Parathyroid adenoma (tissue), 2 donors: ENCODE data around the gene FAM50B.

Experiments
- H2AFZ ChIP-seq: fragments of 300-600 bp; sonication (generic); one replicate; pipeline ENCODE4 v1.7.0; 2017; ENCODE audit warnings: antibody characterized with exemption, mild to moderate bottlenecking
- H3K27ac ChIP-seq: fragments of 300-600 bp; sonication (generic); one replicate; pipeline ENCODE4 v1.7.0; 2017
- H3K27me3 ChIP-seq: fragments of 300-600 bp; sonication (generic); one replicate; pipeline ENCODE4 v1.7.0; 2017; ENCODE audit warnings: low read length; ENCODE audit not compliant: control insufficient read depth, insufficient read depth
- H3K36me3 ChIP-seq: fragments of 300-600 bp; sonication (generic); one replicate; pipeline ENCODE4 v1.7.0; 2017; ENCODE audit warnings: low read length; ENCODE audit not compliant: control insufficient read depth, insufficient read depth
- H3K4me1 ChIP-seq: fragments of 300-600 bp; sonication (generic); one replicate; pipeline ENCODE4 v1.7.0; 2017; ENCODE audit warnings: control low read depth
- H3K4me2 ChIP-seq: fragments of 300-600 bp; sonication (generic); one replicate; pipeline ENCODE4 v1.7.0; 2017; ENCODE audit warnings: low read length
- H3K4me3 ChIP-seq: fragments of 300-600 bp; sonication (generic); one replicate; pipeline ENCODE4 v1.7.0; 2017; ENCODE audit warnings: low read depth, low read length
- H3K79me2 ChIP-seq: fragments of 300-600 bp; sonication (generic); one replicate; pipeline ENCODE4 v1.7.0; 2017; ENCODE audit warnings: control low read depth
- H3K9ac ChIP-seq: fragments of 300-600 bp; sonication (generic); one replicate; pipeline ENCODE4 v1.7.0; 2017; ENCODE audit warnings: mild to moderate bottlenecking
- H3K9me3 ChIP-seq: fragments of 300-600 bp; sonication (generic); one replicate; pipeline ENCODE4 v1.7.0; 2017; ENCODE audit warnings: low read length; ENCODE audit not compliant: control insufficient read depth
- TF ChIP-seq, protein P1 (sequence below): fragments of 300-600 bp; sonication (generic); IDR thresholded peaks from one replicate; pipeline ENCODE4 v1.7.0; 2017; ENCODE audit warnings: antibody characterized with exemption, mild to moderate bottlenecking
- donor health status: primary hyperparathyroidism.

The FAM50B gene

DNA sequence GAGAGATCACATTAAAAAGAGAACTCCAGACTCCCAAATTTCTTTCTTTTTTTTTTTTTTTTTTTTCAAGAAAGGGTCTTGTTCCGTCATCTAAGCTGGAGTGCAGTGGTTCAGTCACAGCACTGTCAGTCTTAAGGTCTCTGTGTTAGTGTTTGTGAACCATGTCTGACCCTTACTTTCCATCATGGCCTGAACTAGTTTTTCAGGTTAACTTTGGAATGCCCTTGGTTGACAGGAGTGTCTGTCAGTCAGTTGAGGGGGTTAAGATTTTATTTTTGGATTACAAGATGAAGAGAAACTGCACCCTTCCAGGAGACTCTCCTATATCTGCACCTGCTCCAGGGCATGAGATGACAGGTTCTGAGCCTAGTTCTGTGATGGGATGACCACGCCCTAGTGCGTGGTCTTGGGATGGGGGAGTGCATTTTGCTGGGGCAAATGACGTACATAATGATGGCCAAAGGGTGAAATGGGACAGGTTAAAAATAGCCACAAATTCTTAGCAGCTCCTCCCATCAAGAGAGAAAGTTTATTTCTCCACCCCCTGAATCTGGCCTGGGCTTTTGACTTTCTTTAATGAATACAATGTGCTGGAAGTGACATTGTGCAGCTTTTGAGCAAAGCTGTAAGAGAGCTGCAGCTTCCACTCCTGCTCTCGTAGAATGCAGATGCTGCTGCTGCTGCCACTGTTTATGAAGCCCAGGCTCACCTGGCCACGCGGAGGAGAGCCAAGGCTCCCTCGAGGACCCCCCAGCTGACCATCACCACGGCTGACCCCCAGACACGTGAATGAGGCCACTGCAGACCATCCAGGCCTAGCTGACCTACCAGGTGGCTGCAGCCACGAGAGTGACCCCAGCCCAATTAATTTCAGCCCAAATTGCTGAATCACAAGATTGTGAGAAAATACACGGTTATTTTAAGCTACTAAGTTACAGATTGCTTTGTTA lies 29.7 kb upstream of the FAM50B start:
- no peak overlapping the region for H3K4me3 ChIP-seq
- H3K27ac ChIP-seq = no peak overlapping the region
- H3K9ac ChIP-seq = no peak overlapping the region
- no peaks in the 10 kb centered on the region for H3K27me3 ChIP-seq
- H3K4me1 ChIP-seq = no peaks in the 10 kb centered on the region
- TF ChIP-seq, protein P1, sequence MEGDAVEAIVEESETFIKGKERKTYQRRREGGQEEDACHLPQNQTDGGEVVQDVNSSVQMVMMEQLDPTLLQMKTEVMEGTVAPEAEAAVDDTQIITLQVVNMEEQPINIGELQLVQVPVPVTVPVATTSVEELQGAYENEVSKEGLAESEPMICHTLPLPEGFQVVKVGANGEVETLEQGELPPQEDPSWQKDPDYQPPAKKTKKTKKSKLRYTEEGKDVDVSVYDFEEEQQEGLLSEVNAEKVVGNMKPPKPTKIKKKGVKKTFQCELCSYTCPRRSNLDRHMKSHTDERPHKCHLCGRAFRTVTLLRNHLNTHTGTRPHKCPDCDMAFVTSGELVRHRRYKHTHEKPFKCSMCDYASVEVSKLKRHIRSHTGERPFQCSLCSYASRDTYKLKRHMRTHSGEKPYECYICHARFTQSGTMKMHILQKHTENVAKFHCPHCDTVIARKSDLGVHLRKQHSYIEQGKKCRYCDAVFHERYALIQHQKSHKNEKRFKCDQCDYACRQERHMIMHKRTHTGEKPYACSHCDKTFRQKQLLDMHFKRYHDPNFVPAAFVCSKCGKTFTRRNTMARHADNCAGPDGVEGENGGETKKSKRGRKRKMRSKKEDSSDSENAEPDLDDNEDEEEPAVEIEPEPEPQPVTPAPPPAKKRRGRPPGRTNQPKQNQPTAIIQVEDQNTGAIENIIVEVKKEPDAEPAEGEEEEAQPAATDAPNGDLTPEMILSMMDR = no peak
- H3K36me3 ChIP-seq = no peaks in the 10 kb centered on the region
- H2AFZ ChIP-seq = no peak overlapping the region
- no peaks in the 10 kb centered on the region for H3K9me3 ChIP-seq
- H3K4me2 ChIP-seq = no peak overlapping the region
- H3K79me2 ChIP-seq = no peaks in the 10 kb centered on the region

- H3K9ac ChIP-seq = no peak overlapping the region
- no peak overlapping the region for H3K4me2 ChIP-seq
- H2AFZ ChIP-seq = no peak overlapping the region
- TF ChIP-seq, protein P1 = no peak
- no peak overlapping the region for H3K4me3 ChIP-seq
- H3K9me3 ChIP-seq = no peaks in the 10 kb centered on the region
- H3K4me1 ChIP-seq = no peaks in the 10 kb centered on the region
- no peak overlapping the region for H3K27ac ChIP-seq
- H3K27me3 ChIP-seq = no peaks in the 10 kb centered on the region
- no peaks in the 10 kb centered on the region for H3K36me3 ChIP-seq
- no peaks in the 10 kb centered on the region for H3K79me2 ChIP-seq
Measured at GRCh38 chr6:3820563-3820962, 28.6 kb upstream of the FAM50B start.

DNA sequence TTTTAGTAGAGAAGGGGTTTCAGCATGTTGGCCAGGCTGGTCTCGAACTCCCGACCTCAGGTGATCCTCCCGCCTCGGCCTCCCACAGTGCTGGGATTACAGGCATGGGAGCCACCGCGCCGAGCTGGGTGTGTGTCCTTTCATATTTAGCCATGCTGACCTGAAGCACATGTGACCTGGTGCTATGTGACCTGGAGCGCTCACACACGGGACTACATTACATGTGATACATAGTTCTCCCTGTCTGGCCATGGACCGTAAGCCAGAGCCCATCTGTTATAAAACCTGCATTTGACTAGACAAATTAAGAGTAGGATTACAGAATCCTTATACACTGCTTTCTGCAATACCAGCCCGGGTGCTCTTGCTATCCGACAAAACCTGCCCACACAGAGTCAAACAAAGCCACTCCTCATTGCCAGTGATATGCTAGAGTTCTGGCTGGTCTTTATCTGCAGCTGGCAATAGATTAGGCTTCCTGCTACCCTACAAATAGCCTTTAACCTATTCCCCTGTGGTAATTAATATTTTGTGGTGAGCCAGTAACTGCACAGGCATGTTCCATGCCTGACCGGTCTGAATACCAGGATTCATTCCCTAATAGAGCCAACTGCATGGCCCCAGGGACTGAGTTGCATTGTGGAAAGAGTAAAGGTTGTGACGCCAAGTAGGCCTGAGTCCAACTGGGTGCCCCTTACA lies 26.3 kb upstream of the FAM50B start:
- Histone ChIP-seq H3K4me1 (peaks cover 2% of the 10 kb centered on the region), H3K27me3 (no peaks in the 10 kb centered on the region), H3K79me2 (no peaks in the 10 kb centered on the region), H3K36me3 (no peaks in the 10 kb centered on the region), H3K9me3 (no peaks in the 10 kb centered on the region), H2AFZ (no peak overlapping the region), H3K9ac (no peak overlapping the region), H3K4me2 (no peak overlapping the region), H3K4me3 (no peak overlapping the region), H3K27ac (no peak overlapping the region)
- TF ChIP-seq, protein P1 = no peak

GRCh38 chr6:3823671-3824070 lies 25.5 kb upstream of the FAM50B start:
- H3K4me1 ChIP-seq = peaks cover 2% of the 10 kb centered on the region

More at GRCh38 chr6:3823671-3824070, 25.5 kb upstream of the FAM50B start:
- TF ChIP-seq, protein P1 = no peak
- H3K4me3 ChIP-seq = no peak overlapping the region
- H2AFZ ChIP-seq = no peak overlapping the region
- no peak overlapping the region for H3K27ac ChIP-seq
- H3K9ac ChIP-seq = no peak overlapping the region
- H3K36me3 ChIP-seq = no peaks in the 10 kb centered on the region
- no peaks in the 10 kb centered on the region for H3K79me2 ChIP-seq
- no peaks in the 10 kb centered on the region for H3K9me3 ChIP-seq
- H3K4me2 ChIP-seq = no peak overlapping the region
- H3K27me3 ChIP-seq = no peaks in the 10 kb centered on the region
